Keratinocyte (primary cell): ENCODE measurements around the gene PMIS2.

Source experiments
- EZH2 ChIP-seq: IDR thresholded peaks from one replicate; pipeline ENCODE4 v1.6.1; 2012; ENCODE audit warnings: inconsistent platforms, mild to moderate bottlenecking, low read length, moderate library complexity
- TF ChIP-seq, protein P1 (sequence below), 3 experiments: IDR thresholded peaks in 1 of 3; conservative IDR thresholded peaks in 1 of 3; optimal IDR thresholded peaks in 1 of 3; 2 replicates in 2 of 3; 3 replicates in 1 of 3; pipeline versions ENCODE3 to v1.5.1; 2011; ENCODE audit warnings: low read length in 3 of 3, mild to moderate bottlenecking in 3 of 3, moderate library complexity in 2 of 3, control low read depth in 1 of 3, inconsistent platforms in 1 of 3; ENCODE audit not compliant: insufficient read depth in 2 of 3; ENCODE audit errors: extremely low read depth in 1 of 3

DNA sequence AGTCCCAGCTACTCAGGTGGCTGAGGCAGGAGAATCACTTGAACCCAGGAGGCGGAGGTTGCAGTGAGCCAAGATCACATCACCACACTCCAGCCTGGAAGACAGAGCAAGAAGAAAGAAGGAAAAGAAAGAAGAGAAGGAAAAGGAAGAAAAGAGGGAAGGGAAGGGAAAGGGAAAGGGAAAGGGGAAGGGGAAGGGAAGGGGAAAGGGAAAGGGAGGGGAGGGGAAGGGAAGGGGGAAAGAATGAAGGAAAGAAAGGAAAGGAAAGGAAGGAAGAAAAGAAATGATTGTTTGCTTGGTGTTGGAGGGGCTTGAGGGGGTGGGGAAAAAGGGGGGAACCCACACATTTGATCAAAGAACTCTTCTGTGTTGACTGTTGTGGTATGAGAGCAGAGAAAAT lies 10.0 kb downstream of the PMIS2 start:
- TF ChIP-seq, protein P1, sequence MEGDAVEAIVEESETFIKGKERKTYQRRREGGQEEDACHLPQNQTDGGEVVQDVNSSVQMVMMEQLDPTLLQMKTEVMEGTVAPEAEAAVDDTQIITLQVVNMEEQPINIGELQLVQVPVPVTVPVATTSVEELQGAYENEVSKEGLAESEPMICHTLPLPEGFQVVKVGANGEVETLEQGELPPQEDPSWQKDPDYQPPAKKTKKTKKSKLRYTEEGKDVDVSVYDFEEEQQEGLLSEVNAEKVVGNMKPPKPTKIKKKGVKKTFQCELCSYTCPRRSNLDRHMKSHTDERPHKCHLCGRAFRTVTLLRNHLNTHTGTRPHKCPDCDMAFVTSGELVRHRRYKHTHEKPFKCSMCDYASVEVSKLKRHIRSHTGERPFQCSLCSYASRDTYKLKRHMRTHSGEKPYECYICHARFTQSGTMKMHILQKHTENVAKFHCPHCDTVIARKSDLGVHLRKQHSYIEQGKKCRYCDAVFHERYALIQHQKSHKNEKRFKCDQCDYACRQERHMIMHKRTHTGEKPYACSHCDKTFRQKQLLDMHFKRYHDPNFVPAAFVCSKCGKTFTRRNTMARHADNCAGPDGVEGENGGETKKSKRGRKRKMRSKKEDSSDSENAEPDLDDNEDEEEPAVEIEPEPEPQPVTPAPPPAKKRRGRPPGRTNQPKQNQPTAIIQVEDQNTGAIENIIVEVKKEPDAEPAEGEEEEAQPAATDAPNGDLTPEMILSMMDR (optimal IDR thresholded peaks at IDR 0.05 in 1 of 3, IDR thresholded peaks at IDR 0.05 in 1 of 3, conservative IDR thresholded peaks at IDR 0.05 in 1 of 3; ENCODE audit: extremely low read depth in 1 of 3, insufficient read depth in 2 of 3, low read length in 3 of 3), result no peak
- TF ChIP-seq EZH2, result no peak
